HG03342 (cell line): Measurements from ENCODE around the gene POU6F2.
"Not testable (repeated sequence)": the region's sequence is repeated elsewhere in the genome, so short reads cannot be mapped to it uniquely, and the experiment has no call there.

Source experiments
- ATAC-seq: cut with Tn5 transposase; IDR thresholded peaks from one replicate; pipeline ENCODE4 v1.9.1; 2021; ENCODE audit warnings: mild to moderate bottlenecking, moderate library complexity; ENCODE audit not compliant: unreplicated experiment

Gene POU6F2

GRCh38 chr7:39293056-39293823 lies 315.5 kb downstream of the POU6F2 start:
- ATAC-seq, result no peak

DNA sequence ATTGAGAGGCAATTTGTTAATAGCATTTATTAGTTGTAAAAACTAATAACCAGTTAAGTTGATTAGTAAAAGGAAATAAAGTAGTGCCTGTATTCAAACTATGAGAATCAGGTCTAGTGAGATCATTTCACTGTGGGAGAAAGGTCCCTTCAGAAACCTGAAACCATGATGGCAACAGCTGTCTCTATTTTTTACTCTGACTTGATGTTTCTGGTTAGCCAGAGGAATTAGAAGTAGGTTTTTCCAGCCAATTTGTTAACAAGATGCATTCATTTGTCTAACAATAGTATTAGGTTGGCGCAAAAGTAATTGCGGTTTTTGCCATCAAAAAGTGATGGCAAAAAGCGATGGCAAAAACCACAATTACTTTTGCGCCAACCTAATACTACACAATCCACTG lies 316.3 kb downstream of the POU6F2 start:
- ATAC-seq, result no peak

DNA sequence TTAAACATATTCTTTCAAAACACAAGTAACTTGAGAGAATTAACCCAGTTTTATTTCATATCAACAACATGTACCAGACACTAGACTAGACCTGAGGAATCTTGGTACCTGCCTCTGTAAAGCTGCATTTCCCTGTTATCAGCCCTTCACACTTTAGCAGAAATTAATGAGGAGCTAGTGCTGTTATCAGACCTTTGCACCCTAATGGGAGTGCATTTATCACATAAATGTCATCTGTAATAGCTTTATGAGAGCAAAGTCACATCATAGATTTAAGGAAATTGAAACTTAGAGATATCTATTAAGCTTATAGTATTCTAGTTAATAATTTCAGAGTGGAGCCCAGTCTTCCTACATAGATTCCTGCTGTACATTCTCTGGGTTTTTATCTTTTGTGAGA lies 318.1 kb downstream of the POU6F2 start:
- no peak for ATAC-seq

DNA sequence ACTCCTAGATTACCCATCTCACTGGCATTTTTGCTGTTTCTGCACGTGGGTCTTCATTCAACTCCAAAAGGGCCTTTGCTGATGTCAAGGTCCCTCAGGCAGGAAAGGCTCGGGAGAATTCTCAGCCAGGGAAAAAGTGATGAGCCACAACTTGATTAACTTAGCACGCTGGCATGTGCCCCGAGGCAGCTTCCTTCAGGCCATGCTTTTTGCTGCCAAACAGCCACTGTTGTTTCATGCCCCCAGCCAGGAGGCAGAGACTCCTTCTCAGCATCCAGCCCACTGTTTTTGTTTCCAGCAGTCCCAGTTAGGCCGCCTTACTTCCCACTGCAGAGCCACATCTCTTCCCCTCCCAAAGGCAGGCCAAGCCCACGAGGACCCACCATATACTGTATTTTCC lies 322.0 kb downstream of the POU6F2 start:
- no peak for ATAC-seq

GRCh38 chr7:39300276-39300675 lies 322.6 kb downstream of the POU6F2 start:
- ATAC-seq, result no peak

DNA sequence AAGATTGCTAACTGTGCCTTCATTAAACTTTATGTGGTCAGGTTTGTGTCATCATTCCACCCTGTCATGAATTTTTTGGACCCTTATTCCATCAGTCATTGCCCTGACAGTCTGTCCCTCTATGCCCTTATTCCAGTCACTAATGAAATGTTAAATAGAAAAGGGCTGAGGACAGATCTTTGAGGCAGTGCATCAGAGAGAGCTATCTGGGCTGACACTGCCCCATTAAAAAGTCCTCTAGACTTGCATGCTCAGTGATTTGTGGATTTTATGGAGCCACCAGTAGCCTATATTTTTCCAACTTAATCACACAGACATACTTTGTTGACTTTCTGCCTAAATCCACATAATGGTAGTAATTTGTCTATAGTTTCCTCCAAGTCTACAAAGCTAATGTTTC lies 323.8 kb downstream of the POU6F2 start:
- no peak for ATAC-seq

DNA sequence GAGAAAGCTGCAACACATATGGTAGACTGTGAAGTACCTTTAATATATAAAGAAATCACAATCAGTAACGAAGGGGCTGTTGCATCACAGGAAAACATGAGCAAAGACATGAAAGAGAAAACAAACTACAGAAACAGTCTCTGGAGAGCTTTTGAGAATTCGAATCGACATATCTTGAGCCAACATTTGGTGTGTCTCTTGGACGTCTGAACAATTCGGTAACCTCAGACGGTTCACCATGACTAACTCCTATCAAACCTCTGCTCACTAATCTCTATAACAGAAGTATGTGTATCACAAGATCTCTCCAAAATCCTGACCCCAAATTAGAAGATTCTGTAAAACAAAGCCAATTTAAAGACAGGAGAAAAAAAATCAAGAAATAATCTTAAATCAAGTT lies 326.5 kb downstream of the POU6F2 start:
- ATAC-seq, result no peak

GRCh38 chr7:39304668-39305405 lies 327.1 kb downstream of the POU6F2 start:
- no peak for ATAC-seq

DNA sequence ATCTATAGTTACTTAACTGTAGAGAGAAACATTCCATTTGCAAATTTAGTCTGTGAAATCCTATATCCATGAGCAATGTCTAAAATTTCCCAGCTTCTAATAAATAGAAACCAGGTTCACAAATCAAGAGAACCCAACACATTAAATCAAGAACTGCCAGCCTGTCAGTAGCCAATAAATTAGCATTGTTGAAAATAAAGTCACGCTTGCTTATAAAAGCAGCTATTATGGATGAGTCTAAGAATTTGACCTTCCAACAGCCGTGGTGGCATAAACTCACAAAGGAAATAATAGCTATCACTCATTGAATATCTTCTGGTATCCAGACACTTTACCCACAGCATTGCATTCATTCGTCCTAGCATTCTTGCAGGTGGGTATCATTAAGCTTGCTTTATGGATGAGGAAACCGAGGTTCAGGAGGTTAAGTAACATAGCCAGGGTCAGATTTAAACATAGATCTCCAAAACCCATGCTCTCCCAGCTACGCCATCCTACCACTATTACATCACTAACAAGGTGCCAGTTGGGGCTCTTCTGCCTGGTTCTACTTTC lies 328.4 kb downstream of the POU6F2 start:
- no peak for ATAC-seq

GRCh38 chr7:39310699-39311098 lies 333.0 kb downstream of the POU6F2 start:
- no peak for ATAC-seq

DNA sequence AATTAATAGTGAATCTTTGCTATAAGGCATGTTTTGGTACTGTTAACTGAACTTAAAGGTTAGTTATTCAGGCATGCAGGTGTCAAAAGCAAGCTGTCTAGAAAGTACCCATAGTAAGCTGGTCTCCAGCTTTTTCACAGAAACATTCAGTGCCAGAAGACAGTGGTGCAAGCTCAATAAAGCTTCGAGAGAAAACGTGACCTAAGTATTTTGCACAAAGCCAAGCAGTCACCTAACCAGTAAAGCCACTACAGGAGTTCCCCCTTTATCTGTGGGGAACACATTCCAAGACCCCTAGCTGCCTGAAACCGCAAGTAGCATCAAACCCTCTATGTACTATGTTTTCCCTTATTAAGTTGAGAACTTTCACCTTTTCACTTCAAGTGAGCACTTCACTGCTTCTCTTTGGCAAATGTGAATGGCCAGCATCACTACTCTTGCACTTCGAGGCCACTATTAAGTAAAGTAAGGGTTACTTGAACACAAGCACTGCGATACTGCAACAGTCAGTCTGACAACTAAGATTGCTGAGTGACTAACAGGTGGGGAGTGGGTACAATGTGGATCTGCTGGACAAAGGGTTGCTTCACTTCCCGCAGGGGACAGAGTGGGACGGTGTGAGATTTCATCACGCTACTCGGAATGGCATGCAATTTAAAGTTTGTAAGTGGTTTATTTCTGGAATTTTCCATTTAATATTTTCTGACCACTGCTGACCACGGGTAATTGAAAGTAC lies 334.7 kb downstream of the POU6F2 start:
- no peak for ATAC-seq

- no peak for ATAC-seq
Observed at GRCh38 chr7:39313376-39313775, 335.7 kb downstream of the POU6F2 start.

GRCh38 chr7:39313974-39314373 lies 336.3 kb downstream of the POU6F2 start:
- no peak for ATAC-seq

DNA sequence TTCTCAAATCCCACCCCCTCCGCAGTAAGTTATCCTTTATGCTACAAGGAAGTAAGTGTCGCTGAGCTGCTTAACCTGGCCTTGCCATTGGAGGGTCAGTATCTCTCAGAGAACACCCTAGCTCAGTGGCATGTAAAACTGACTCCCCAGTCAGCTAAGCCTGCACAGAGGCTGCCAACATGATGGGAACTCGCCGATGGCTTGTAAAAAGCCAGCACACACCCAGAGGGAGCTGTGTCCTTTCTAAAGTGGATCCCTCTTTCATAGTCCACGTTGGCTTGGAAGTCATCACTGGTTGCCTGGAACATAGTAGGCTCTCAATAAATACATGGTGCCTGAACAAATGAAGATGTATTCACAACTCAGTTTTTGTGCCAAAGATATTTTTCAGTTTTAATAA lies 339.4 kb downstream of the POU6F2 start:
- ATAC-seq, result no peak

DNA sequence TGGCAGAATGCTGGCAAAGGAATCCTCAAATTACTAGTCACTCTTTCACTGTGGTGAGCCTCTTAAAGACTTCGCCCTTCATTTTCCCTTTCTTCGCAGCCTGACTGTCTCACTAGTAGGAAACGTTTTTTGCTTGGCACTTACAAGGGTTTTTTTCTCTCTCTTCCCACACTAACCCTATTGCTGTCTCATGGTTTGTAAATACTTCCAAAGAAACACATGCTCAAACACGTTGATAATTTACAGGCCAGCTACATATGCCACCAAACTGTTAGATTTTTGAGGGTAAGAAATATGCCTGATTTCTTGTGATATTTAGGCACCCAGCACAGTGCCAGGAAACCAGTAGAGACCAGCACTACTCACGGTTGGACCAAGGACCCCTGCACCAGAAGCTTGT lies 340.2 kb downstream of the POU6F2 start:
- no peak for ATAC-seq

GRCh38 chr7:39321245-39321644 lies 343.5 kb downstream of the POU6F2 start:
- ATAC-seq, result no peak

GRCh38 chr7:39321909-39322498 lies 344.3 kb downstream of the POU6F2 start:
- ATAC-seq, result peak; percentile 56

DNA sequence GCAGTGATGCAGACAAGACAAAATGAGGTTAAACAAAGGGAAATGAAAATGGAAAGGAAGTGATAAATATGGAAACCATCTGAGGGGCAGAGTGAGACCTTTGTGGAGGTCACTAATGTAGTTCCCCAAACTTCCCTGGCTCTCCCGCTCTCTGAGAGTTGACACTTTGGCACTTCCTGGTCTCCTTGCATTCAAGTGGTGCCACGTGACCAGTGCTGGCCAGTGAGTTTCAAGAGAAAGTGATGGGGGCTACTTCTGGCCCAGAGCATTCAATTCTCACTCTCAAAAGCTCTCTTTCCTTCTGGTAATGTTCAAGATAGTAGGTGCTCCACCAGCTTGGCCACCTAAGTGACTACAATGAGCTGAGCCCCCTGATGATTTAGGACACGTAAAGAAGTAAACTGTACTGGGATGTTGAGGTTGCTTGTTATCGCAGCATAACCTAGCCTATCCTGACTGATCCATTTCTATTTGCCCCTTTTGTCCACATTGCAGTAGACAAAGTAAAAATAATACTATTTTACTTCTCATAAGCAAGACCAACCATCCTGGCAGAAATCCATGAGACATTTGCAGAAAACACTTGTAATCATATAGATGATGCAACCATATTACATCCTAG lies 346.5 kb downstream of the POU6F2 start:
- ATAC-seq, result no peak

DNA sequence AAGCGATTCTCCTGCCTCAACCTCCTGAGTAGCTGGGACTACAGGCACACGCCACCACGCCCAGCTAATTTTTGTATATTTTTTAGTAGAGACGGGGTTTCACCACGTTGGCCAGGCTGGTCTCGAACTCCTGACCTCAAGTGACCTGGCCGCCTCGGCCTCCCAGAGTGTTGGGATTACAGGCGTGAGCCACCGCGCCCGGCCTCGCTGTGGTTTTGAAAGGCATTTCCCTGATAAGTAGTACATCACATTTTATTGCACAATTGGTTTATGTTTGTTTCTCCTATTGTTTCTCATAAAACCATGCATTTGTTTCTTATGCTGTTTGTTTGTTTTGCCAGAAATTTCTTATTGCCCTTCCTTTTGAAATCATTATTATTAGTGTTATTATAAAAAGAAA lies 353.9 kb downstream of the POU6F2 start:
- ATAC-seq, result not testable (repeated sequence)

DNA sequence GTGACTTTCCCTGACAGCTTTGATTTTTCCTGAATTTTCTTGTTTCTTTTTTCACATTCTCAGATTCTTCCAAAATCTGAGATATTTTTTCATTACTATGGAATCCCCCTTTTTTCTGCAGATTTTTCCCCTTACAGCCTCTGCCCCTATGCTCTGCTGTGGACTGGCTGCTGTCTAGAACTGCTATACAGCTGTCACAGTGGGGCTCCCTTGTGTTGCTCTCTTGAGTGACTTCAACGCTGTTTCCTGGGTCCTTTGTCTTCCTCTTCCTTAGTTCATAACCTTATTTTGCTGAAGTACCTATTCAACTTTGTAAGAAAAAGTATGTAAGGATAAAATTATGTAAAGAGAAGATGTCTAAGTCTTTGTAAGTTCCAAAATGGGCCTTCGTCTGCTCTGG lies 354.4 kb downstream of the POU6F2 start:
- no peak for ATAC-seq

DNA sequence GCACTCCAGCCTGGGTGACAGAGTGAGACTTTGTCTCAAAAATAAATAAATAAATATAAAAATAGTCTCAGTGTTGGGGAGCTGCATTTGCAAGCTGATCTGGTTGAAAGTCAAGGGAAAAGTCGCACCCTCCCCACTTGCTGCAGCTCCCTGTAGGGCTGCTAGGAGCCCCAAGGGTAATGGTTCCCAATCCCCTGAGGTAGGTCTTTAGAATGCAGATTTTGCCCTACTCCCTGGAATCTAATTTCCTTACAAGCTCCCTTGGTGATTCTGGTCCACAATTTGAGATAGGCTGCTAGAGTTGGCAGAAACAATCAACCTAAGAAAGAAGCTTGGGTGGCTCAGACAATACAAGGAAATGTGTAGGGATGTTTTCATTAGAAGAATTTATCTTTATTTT lies 356.0 kb downstream of the POU6F2 start:
- no peak for ATAC-seq
